IMR-90 (cell line): ENCODE results near the gene GFI1. TPM values are rescaled to one million over a fixed set of nuclear protein-coding genes. Genes with fewer than 3 reads are reported as not detected.

Source experiments
- ATAC-seq: fragments of 200-7000 bp; cut with Tn5 transposase; 2 replicates; pipeline ENCODE4 v1.9.1; 2020; ENCODE audit warnings: low read depth, mild to moderate bottlenecking, moderate library complexity
- BruUV-seq: library from RNA; stranded (reverse); fragments of 400-500 nt; replicated peaks from 2 replicates; lab custom pipeline; 2021; lab: Mats Ljungman, UMichigan
- CTCF ChIA-PET: fragments of 300-600 bp; formaldehyde crosslinking; extraction: SDS; loops from one replicate; lab custom pipeline; 2021; ENCODE audit warnings: antibody characterized with exemption; lab: Yijun Ruan, JAX
- POLR2A ChIA-PET: fragments of 300-600 bp; sonication (Branson Sonifier 250); formaldehyde crosslinking; loops from one replicate; lab custom pipeline; 2022; ENCODE audit warnings: antibody characterized with exemption; ENCODE audit not compliant: unreplicated experiment; lab: Charles Lee
- DNase-seq: peaks from one replicate; pipeline ENCODE4 v3.0.0; 2013
- H2AFZ ChIP-seq: replicated peaks from 2 replicates; pipeline ENCODE3; 2013; ENCODE audit warnings: low read length, mild to moderate bottlenecking; ENCODE audit not compliant: poor library complexity
- H2AK5ac ChIP-seq: 2 replicates; pipeline ENCODE4 v1.6.1; 2013; ENCODE audit warnings: low read depth, low read length, inconsistent platforms
- H2AK9ac ChIP-seq: replicated peaks from 2 replicates; pipeline ENCODE3; 2013; ENCODE audit warnings: mild to moderate bottlenecking, low read depth, low read length, moderate library complexity; ENCODE audit not compliant: poor library complexity
- H2BK120ac ChIP-seq: 2 replicates; pipeline ENCODE4 v1.6.1; 2013; ENCODE audit warnings: low read depth, low read length, inconsistent platforms
- H2BK15ac ChIP-seq: 3 replicates; pipeline ENCODE4 v1.6.1; 2013; ENCODE audit warnings: low read depth, low read length, inconsistent platforms
- H2BK20ac ChIP-seq: 2 replicates; pipeline ENCODE4 v1.6.1; 2013; ENCODE audit warnings: low read depth, mild to moderate bottlenecking, inconsistent platforms, low read length, moderate library complexity
- H2BK5ac ChIP-seq: 2 replicates; pipeline ENCODE4 v1.6.1; 2013; ENCODE audit warnings: mild to moderate bottlenecking, low read depth, low read length, inconsistent platforms; ENCODE audit not compliant: poor library complexity, severe bottlenecking
- H3K14ac ChIP-seq: replicated peaks from 2 replicates; pipeline ENCODE4 v1.6.1; 2013; ENCODE audit warnings: low read depth, low read length, inconsistent platforms
- H3K18ac ChIP-seq: 2 replicates; pipeline ENCODE4 v1.6.1; 2013; ENCODE audit warnings: low read depth, low read length, control low read depth
- H3K23ac ChIP-seq: 2 replicates; pipeline ENCODE4 v1.6.1; 2013; ENCODE audit warnings: low read depth, low read length, inconsistent platforms
- H3K27ac ChIP-seq: 2 replicates; pipeline ENCODE4 v1.5.1; 2013; ENCODE audit warnings: mild to moderate bottlenecking, control low read depth, low read length; ENCODE audit not compliant: insufficient read depth
- H3K27me3 ChIP-seq: 2 replicates; pipeline ENCODE4 v1.6.1; 2013; ENCODE audit warnings: low read length; ENCODE audit not compliant: control insufficient read depth, insufficient read depth
- H3K36me3 ChIP-seq: 2 replicates; pipeline ENCODE4 v1.6.1; 2013; ENCODE audit warnings: low read length, mixed read lengths; ENCODE audit not compliant: control insufficient read depth, insufficient read depth
- H3K4ac ChIP-seq: 2 replicates; pipeline ENCODE4 v1.6.1; 2013; ENCODE audit warnings: low read depth, low read length, inconsistent platforms
- H3K4me1 ChIP-seq: 2 replicates; pipeline ENCODE4 v1.6.1; 2013; ENCODE audit warnings: low read length, mixed read lengths; ENCODE audit not compliant: control insufficient read depth, insufficient read depth
- H3K4me2 ChIP-seq: 2 replicates; pipeline ENCODE4 v1.6.1; 2013; ENCODE audit warnings: low read depth, mild to moderate bottlenecking, control low read depth, low read length, moderate library complexity
- H3K4me3 ChIP-seq: 2 replicates; pipeline ENCODE4 v1.5.1; 2013; ENCODE audit warnings: low read depth, mild to moderate bottlenecking, control low read depth, low read length, moderate library complexity; ENCODE audit not compliant: insufficient read depth
- H3K56ac ChIP-seq: 2 replicates; pipeline ENCODE4 v1.6.1; 2013; ENCODE audit warnings: low read length, inconsistent platforms; ENCODE audit not compliant: insufficient read depth; ENCODE audit errors: extremely low read depth
- H3K79me1 ChIP-seq, 2 experiments: 2 replicates each; pipeline ENCODE4 v1.6.1; 2013; ENCODE audit warnings: low read length in 2 of 2, inconsistent platforms in 1 of 2, low read depth in 1 of 2
- H3K9ac ChIP-seq: 2 replicates; pipeline ENCODE4 v1.6.1; 2013; ENCODE audit warnings: low read depth, low read length, control low read depth
- H3K9me1 ChIP-seq: 2 replicates; pipeline ENCODE4 v1.6.1; 2013; ENCODE audit warnings: low read length, inconsistent platforms; ENCODE audit not compliant: insufficient read depth
- H3K9me3 ChIP-seq: 2 replicates; pipeline ENCODE4 v1.6.1; 2013; ENCODE audit warnings: low read length; ENCODE audit not compliant: control insufficient read depth, insufficient read depth
- H4K20me1 ChIP-seq: 2 replicates; pipeline ENCODE4 v1.6.1; 2013; ENCODE audit warnings: low read length, inconsistent platforms; ENCODE audit not compliant: insufficient read depth
- H4K5ac ChIP-seq: 2 replicates; pipeline ENCODE4 v1.6.1; 2013; ENCODE audit warnings: mild to moderate bottlenecking, low read depth, low read length, control low read depth
- H4K8ac ChIP-seq, 2 experiments: 2 replicates each; pipeline ENCODE4 v1.6.1; 2013; ENCODE audit warnings: low read depth in 2 of 2, low read length in 2 of 2, control low read depth in 1 of 2, inconsistent platforms in 1 of 2
- H4K91ac ChIP-seq: 2 replicates; pipeline ENCODE4 v1.6.1; 2013; ENCODE audit warnings: low read depth, low read length, inconsistent platforms; ENCODE audit not compliant: insufficient read depth
- BHLHE40 ChIP-seq: fragments of 150-350 bp; IDR thresholded peaks from 2 replicates; pipeline ENCODE4 v1.6.1; 2016; ENCODE audit warnings: mild to moderate bottlenecking, low read depth, low read length
- CEBPB ChIP-seq: IDR thresholded peaks from 2 replicates; pipeline ENCODE4 v1.6.1; 2012; ENCODE audit warnings: low read depth, low read length, improper control_type of control experiment
- CHD1 ChIP-seq: IDR thresholded peaks from 2 replicates; pipeline ENCODE4 v1.6.1; 2012; ENCODE audit warnings: low read depth, low read length, improper control_type of control experiment
- ELK1 ChIP-seq: fragments of 150-350 bp; IDR thresholded peaks from 2 replicates; pipeline ENCODE4 v1.6.1; 2016; ENCODE audit warnings: low read depth, mild to moderate bottlenecking, low read length, moderate library complexity, borderline replicate concordance
- FOS ChIP-seq: fragments of 150-350 bp; IDR thresholded peaks from 2 replicates; pipeline ENCODE4 v1.6.1; 2016; ENCODE audit warnings: low read depth, low read length
- MAFK ChIP-seq: IDR thresholded peaks from 2 replicates; pipeline ENCODE4 v1.6.1; 2012; ENCODE audit warnings: low read depth, low read length, improper control_type of control experiment
- MAZ ChIP-seq: IDR thresholded peaks from 2 replicates; pipeline ENCODE4 v1.6.1; 2012; ENCODE audit warnings: low read depth, mild to moderate bottlenecking, low read length, improper control_type of control experiment, moderate library complexity, borderline replicate concordance
- MXI1 ChIP-seq: IDR thresholded peaks from 2 replicates; pipeline ENCODE4 v1.6.1; 2012; ENCODE audit warnings: low read depth, mild to moderate bottlenecking, low read length, moderate library complexity, borderline replicate concordance
- NFE2L2 ChIP-seq: fragments of 150-350 bp; IDR thresholded peaks from 2 replicates; pipeline ENCODE4 v1.6.1; 2016; ENCODE audit warnings: low read depth, mild to moderate bottlenecking, low read length
- POLR2A ChIP-seq: IDR thresholded peaks from 2 replicates; pipeline ENCODE4 v1.6.1; 2012; ENCODE audit warnings: mild to moderate bottlenecking, low read depth, low read length
- RAD21 ChIP-seq: IDR thresholded peaks from 2 replicates; pipeline ENCODE4 v1.6.1; 2012; ENCODE audit warnings: low read length, improper control_type of control experiment
- RCOR1 ChIP-seq: IDR thresholded peaks from 2 replicates; pipeline ENCODE4 v1.6.1; 2012; ENCODE audit warnings: mild to moderate bottlenecking, low read length, improper control_type of control experiment; ENCODE audit not compliant: insufficient replicate concordance
- RFX5 ChIP-seq: IDR thresholded peaks from 2 replicates; pipeline ENCODE4 v1.8.0; 2012; ENCODE audit warnings: low read depth, mild to moderate bottlenecking, low read length, moderate library complexity
- SMC3 ChIP-seq: fragments of 150-350 bp; IDR thresholded peaks from 2 replicates; pipeline ENCODE4 v1.6.1; 2016; ENCODE audit warnings: low read depth, mild to moderate bottlenecking, antibody characterized with exemption, low read length, moderate library complexity
- USF2 ChIP-seq: fragments of 150-350 bp; IDR thresholded peaks from 2 replicates; pipeline ENCODE4 v1.6.1; 2017; ENCODE audit warnings: mild to moderate bottlenecking, antibody characterized with exemption, low read length, low read depth
- WGBS, 2 experiments: methylation state at CpG; one replicate each; pipeline versions ENCODE4 v1.1.5 to v1.1.7; 2013; ENCODE audit warnings: missing lambda C conversion rate in 2 of 2; ENCODE audit not compliant: insufficient read length in 1 of 2; ENCODE audit errors: extremely low coverage in 2 of 2; 5-methylcytosine and 5-hydroxymethylcytosine counted together
- dilution Hi-C: fragments of 300-500 bp; cut with HindIII; formaldehyde crosslinking; loops from one replicate; pipeline ENCODE4 v1.14.3; 2018; ENCODE audit warnings: low sequenced_read_pairs; ENCODE audit not compliant: unreplicated experiment
- in situ Hi-C: fragments of 300-500 bp; cut with MboI; formaldehyde crosslinking; loops from 3 replicates; pipeline ENCODE4 v1.14.3; 2019; ENCODE audit warnings: low sequenced_read_pairs, inconsistent platforms, mixed read lengths
- intact Hi-C: fragments of 100-400 bp; cut with micrococcal nuclease; formaldehyde crosslinking; loops from 2 replicates; pipeline ENCODE4 v1.10.0; 2022
- polyA plus RNA-seq, 3 experiments: library from polyadenylated mRNA; depleted of rRNA; stranded (reverse); fragments of >200 nt; gene quantifications; 2 replicates each; pipeline ENCODE4 v1.2.3, GENCODE V29; 2012; ENCODE audit warnings: low replicate concordance in 1 of 3
- total RNA-seq: library from RNA; depleted of rRNA; stranded (reverse); fragments of >200 nt; gene quantifications from 2 replicates; pipeline ENCODE4 v1.2.3, GENCODE V29; 2012
- TF ChIP-seq, protein P1 (sequence below): conservative IDR thresholded peaks from 2 replicates; pipeline ENCODE4 v1.5.1; 2012; ENCODE audit warnings: mild to moderate bottlenecking, low read depth, low read length, improper control_type of control experiment

GFI1 gene
- total and polyA plus RNA-seq, 2 of the 4 experiments (the other 2 are of a cell fraction) = under 0.01 to 0.21 TPM

DNA sequence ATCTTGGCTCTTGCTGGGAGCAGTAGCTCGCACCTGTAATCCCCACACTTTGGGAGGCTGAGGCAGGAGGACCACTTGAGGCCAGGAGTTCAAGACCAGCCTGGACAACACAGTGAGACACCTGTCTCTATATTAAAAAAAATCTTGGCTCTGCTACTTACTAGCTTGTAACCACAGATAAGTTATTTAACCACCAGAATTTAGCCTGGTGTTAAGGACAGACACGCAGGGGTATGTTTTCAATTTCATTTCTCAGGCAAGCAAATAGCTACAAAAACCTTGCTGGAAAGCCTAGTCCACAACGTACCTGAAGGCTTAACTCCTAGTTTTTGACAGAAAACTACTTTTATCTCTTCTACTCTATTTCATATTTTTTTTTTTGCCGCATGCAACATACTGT is 24.8 kb upstream of the GFI1 start:
- Histone ChIP-seq H3K9ac (no peak overlapping the region), H3K56ac (no peak overlapping the region), H3K4ac (no peak overlapping the region), H3K4me2 (no peak overlapping the region), H2BK120ac (no peak overlapping the region), H2AK9ac (no peak overlapping the region), H3K4me3 (no peak overlapping the region), H3K27ac (no peak overlapping the region), H3K9me1 (no peaks in the 10 kb centered on the region), H3K36me3 (0 out of 2 replicates have a peak, but pooled peaks cover 1% of the 10 kb centered on the region), H3K9me3 (no peaks in the 10 kb centered on the region), H4K20me1 (no peaks in the 10 kb centered on the region), H4K5ac (no peak overlapping the region), H3K23ac (no peak overlapping the region), H3K27me3 (no peaks in the 10 kb centered on the region), H2BK20ac (no peak overlapping the region), H3K14ac (no peak overlapping the region), H2AK5ac (no peak overlapping the region), H2BK5ac (no peak overlapping the region), H2AFZ (no peak overlapping the region), H2BK15ac (no peak overlapping the region), H4K91ac (no peak overlapping the region), H4K8ac (no peak overlapping the region), H3K79me1 (no peaks in the 10 kb centered on the region), H3K4me1 (no peaks in the 10 kb centered on the region), H3K18ac (no peak overlapping the region)
- dilution Hi-C loops = no loop called here
- BruUV-seq = no TSS peak
- ChIA-PET CTCF (interaction anchor here (0.6 kb wide), 1 partner anchor 25 kb away, joined by 3 read pairs; the partner anchor contains the start of gene GFI1), POLR2A (no interaction called here)
- in situ Hi-C loops = no loop called here
- no peak for TF ChIP-seq CEBPB
- TF ChIP-seq RFX5 = no peak
- TF ChIP-seq SMC3 = no peak
- no peak for TF ChIP-seq RAD21
- TF ChIP-seq, protein P1, sequence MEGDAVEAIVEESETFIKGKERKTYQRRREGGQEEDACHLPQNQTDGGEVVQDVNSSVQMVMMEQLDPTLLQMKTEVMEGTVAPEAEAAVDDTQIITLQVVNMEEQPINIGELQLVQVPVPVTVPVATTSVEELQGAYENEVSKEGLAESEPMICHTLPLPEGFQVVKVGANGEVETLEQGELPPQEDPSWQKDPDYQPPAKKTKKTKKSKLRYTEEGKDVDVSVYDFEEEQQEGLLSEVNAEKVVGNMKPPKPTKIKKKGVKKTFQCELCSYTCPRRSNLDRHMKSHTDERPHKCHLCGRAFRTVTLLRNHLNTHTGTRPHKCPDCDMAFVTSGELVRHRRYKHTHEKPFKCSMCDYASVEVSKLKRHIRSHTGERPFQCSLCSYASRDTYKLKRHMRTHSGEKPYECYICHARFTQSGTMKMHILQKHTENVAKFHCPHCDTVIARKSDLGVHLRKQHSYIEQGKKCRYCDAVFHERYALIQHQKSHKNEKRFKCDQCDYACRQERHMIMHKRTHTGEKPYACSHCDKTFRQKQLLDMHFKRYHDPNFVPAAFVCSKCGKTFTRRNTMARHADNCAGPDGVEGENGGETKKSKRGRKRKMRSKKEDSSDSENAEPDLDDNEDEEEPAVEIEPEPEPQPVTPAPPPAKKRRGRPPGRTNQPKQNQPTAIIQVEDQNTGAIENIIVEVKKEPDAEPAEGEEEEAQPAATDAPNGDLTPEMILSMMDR = no peak
- no peak for TF ChIP-seq ELK1
- TF ChIP-seq MAZ = no peak
- no peak for TF ChIP-seq NFE2L2
- no peak for TF ChIP-seq FOS
- no peak for TF ChIP-seq USF2
- no peak for TF ChIP-seq MAFK
- no peak for TF ChIP-seq MXI1
- no peak for TF ChIP-seq BHLHE40
- TF ChIP-seq POLR2A = no peak
- no peak for TF ChIP-seq CHD1
- TF ChIP-seq RCOR1 = no peak
- no CpG with 5 or more reads among the region's 4 CpGs for WGBS, 2 experiments
- DNase-seq (no peak), ATAC-seq (no peak)
- intact Hi-C loops = no loop called here
